K562 treated with DMSO at 1 percent for 48 hours (cell line): ENCODE measurements around the gene PGS1. TPM values are rescaled to one million over a fixed set of nuclear protein-coding genes. Genes with fewer than 3 reads are reported as not detected.

ENCODE experiments used
- total RNA-seq: library from RNA; unstranded; fragments of 300-600 nt; gene quantifications from 2 replicates; pipeline ENCODE4 v1.2.3, GENCODE V29; 2022; ENCODE audit warnings: low replicate concordance; ENCODE audit errors: extremely low read depth

PGS1 gene
- total RNA-seq, result not detected in 2 replicates

DNA sequence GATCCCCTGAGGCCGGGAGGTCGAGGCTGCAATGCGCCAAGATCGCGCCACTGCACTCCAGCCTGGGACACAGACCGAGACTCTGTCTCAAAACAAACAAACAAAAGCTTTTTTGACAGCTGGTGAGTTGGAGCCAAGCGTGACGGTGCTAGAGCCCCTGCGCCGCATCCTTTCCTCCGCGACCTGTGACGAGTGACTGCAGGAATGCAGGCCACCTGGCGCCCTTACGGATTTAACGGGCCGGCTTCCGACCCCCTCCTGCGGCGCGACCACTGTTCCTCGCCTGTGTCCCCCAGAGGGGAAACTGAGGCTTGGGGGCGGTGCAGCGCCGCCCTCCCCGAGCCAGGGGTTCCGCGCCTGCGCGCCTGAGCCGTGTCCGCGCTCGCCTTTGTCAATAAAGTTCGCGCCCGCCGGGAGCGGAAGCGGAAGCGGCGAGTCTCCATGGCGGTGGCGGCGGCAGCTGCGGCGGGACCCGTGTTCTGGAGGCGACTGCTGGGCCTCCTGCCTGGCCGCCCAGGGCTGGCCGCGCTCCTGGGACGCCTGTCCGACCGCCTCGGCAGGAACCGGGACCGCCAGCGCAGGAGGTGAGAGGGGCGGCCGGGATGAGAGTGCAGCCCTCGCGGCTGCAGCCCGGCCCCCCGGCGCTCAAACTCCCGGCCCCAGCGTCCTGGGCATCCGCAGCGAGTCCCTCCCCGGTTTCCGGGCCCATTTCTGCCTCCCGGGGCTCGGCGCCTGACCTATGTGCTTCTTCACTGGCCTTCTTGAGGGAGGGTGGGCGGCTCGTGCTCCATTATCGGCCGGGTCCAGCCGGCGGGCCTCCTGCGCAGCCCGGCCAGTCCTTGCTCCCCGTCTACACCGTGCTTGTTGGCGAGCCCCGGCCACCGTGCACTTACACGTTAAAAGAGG is at the start of gene PGS1:
Gene PGS1 (plus strand): TSS at position 425 of the 906 bp plus-strand sequence. CDS start 17 bp downstream, at position 442.

GRCh38 chr17:78359997-78360370 is 18.5 kb upstream of the PGS1 start, which contains the start of gene SOCS3:
Gene SOCS3, minus strand, starts transcription at chr17:78360077. Its CDS starts 982 bp downstream, at chr17:78359095.

Other genes with a start within 250 kb of the PGS1 start
- not detected in 2 replicates for gene TMC6, start 249.9 kb upstream of the PGS1 start, total RNA-seq
- gene TMC8, start 247.9 kb upstream of the PGS1 start, total RNA-seq, result not detected in 2 replicates
- not detected in 2 replicates for gene C17orf99, start 232.3 kb upstream of the PGS1 start, total RNA-seq
- not detected in 2 replicates for gene SYNGR2, start 210.1 kb upstream of the PGS1 start, total RNA-seq
- not detected in 2 replicates for gene TK1, start 191.6 kb upstream of the PGS1 start, total RNA-seq
- gene AFMID, start 191.3 kb upstream of the PGS1 start, total RNA-seq, result not detected in 2 replicates
- 187 TPM in 1 of 2 replicates, not detected in the other for gene BIRC5, start 164.4 kb upstream of the PGS1 start, total RNA-seq
- not detected in 2 replicates for gene TMEM235, start 147.0 kb upstream of the PGS1 start, total RNA-seq
- not detected in 2 replicates for gene SOCS3, start 18.6 kb upstream of the PGS1 start, total RNA-seq
- not detected in 2 replicates for gene DNAH17, start 198.7 kb downstream of the PGS1 start, total RNA-seq